ENCODE measurements around the gene FGF12. TPM values are rescaled to one million over a fixed set of nuclear protein-coding genes. Genes with fewer than 3 reads are reported as not detected.

FGF12 gene
- polyA plus RNA-seq, 3 donors: not detected

DNA sequence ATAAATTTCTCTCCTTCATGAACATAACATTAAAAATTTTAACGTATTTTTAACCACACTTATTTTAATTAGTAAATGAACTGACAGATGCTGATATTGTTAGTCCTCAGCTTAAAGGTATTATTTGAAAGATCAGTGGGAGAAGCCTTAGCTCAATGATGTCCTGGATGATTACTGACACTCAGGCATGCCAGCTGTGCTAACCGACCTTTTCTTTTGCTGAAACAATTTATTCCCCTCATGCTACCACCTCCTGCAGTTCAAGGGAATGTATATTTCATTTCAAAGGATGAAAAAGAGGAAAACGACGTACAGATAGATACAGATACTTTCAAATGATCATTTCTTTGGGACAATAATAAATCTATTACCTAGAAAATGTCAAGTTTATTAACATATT lies 620.8 kb downstream of the FGF12 start:
- WGBS (ENCODE audit: insufficient coverage): no CpG with 5 or more reads among the region's 4 CpGs

DNA sequence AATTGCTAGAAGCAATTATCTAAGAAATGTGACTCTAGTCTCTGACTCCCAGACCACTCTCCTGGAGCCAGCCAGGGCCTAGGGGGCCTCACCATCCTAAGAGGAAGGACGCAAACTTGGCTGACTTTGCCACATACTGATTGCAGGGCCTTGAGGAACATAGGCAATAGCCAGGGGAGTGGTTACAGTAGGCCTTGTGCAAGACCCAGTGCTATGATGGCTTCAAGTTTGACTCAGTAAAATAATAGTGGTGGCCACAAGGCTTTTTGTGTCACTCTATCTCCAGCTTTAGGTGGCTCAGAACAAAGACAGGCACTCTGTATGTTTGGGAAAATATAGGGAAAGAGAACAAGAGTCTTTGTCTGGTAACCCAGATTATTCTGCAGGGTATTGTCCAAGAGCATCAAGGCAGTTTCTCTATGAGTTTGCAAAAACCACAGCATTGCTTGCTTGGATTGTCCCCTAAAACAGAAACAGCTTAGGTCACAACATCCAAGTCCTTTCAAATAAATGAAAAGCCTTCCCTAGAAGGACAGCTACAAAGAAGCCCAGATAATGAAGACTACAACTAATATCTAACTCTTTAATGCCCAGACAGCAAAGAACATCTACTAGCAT lies 634.8 kb downstream of the FGF12 start:
- Histone ChIP-seq H4K20me1 (ENCODE audit: insufficient read depth, low read length) (no peaks in the 10 kb centered on the region), H3K36me3 (replicated peaks in 1 of 2; ENCODE audit: control insufficient read depth in 1 of 2, insufficient read depth in 2 of 2, low read length in 2 of 2) (no peaks in the 10 kb centered on the region), H3K4me1 (ENCODE audit: control insufficient read depth in 1 of 2, insufficient read depth in 2 of 2, low read length in 2 of 2) (no peaks in the 10 kb centered on the region), H3K27me3 (ENCODE audit: control insufficient read depth in 2 of 2, insufficient read depth in 2 of 2, low read length in 2 of 2) (no peaks in the 10 kb centered on the region), H3K4me2 (replicated peaks; ENCODE audit: extremely low read depth, low read length, poor library complexity, severe bottlenecking) (no peak overlapping the region), H3K9me3 (replicated peaks in 1 of 2; ENCODE audit: control insufficient read depth in 1 of 2, insufficient read depth in 1 of 2, low read length in 2 of 2) (peaks cover 0 to 4% of the 10 kb centered on the region in 2 donors), H2AFZ (ENCODE audit: insufficient read depth, low read depth, low read length, poor library complexity, severe bottlenecking) (no peak overlapping the region), H3K4me3 (replicated peaks in 1 of 3; ENCODE audit: low read depth in 2 of 3, low read length in 3 of 3) (no peak overlapping the region), H3K79me2 (ENCODE audit: insufficient read depth, low read length) (no peaks in the 10 kb centered on the region), H3K27ac (ENCODE audit: low read depth in 1 of 2, low read length in 2 of 2) (no peak overlapping the region), H3K9ac (ENCODE audit: insufficient read depth, low read length, poor library complexity, severe bottlenecking) (no peak overlapping the region)
- Mint-ChIP-seq H3K27me3 (ENCODE audit: low read depth in 3 of 3) (peaks cover 0 to 2% (median 0%) of the 10 kb centered on the region in 3 donors), H3K4me1 (no peaks in the 10 kb centered on the region), H3K9me3 (peaks cover 1 to 12% (median 3%) of the 10 kb centered on the region in 7 donors), H3K36me3 (no peaks in the 10 kb centered on the region), H3K27ac (no peak overlapping the region), H3K4me3 (no peak overlapping the region)
- WGBS (ENCODE audit: insufficient coverage): no CpG with 5 or more reads among the region's 1 CpG
- intact Hi-C loops (cut with micrococcal nuclease): no loop called here
- no peak for DNase-seq
- TF ChIP-seq, protein P1, sequence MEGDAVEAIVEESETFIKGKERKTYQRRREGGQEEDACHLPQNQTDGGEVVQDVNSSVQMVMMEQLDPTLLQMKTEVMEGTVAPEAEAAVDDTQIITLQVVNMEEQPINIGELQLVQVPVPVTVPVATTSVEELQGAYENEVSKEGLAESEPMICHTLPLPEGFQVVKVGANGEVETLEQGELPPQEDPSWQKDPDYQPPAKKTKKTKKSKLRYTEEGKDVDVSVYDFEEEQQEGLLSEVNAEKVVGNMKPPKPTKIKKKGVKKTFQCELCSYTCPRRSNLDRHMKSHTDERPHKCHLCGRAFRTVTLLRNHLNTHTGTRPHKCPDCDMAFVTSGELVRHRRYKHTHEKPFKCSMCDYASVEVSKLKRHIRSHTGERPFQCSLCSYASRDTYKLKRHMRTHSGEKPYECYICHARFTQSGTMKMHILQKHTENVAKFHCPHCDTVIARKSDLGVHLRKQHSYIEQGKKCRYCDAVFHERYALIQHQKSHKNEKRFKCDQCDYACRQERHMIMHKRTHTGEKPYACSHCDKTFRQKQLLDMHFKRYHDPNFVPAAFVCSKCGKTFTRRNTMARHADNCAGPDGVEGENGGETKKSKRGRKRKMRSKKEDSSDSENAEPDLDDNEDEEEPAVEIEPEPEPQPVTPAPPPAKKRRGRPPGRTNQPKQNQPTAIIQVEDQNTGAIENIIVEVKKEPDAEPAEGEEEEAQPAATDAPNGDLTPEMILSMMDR (IDR thresholded peaks at IDR 0.05): no peak

More for the DNA sequence above, 620.8 kb downstream of the FGF12 start:
- H3K27ac Mint-ChIP-seq: no peak overlapping the region
- no peaks in the 10 kb centered on the region for H3K79me2 ChIP-seq (ENCODE audit: insufficient read depth, low read length)
- no peak overlapping the region for H3K27ac ChIP-seq (ENCODE audit: low read depth in 1 of 2, low read length in 2 of 2)
- H4K20me1 ChIP-seq (ENCODE audit: insufficient read depth, low read length): no peaks in the 10 kb centered on the region
- DNase-seq: no peak
- TF ChIP-seq, protein P1 (IDR thresholded peaks at IDR 0.05): no peak
- H3K36me3 Mint-ChIP-seq: no peaks in the 10 kb centered on the region
- no peaks in the 10 kb centered on the region for H3K9me3 ChIP-seq (replicated peaks in 1 of 2; ENCODE audit: control insufficient read depth in 1 of 2, insufficient read depth in 1 of 2, low read length in 2 of 2)
- H3K36me3 ChIP-seq (replicated peaks in 1 of 2; ENCODE audit: control insufficient read depth in 1 of 2, insufficient read depth in 2 of 2, low read length in 2 of 2): no peaks in the 10 kb centered on the region
- H3K4me2 ChIP-seq (replicated peaks; ENCODE audit: extremely low read depth, low read length, poor library complexity, severe bottlenecking): no peak overlapping the region
- no peak overlapping the region for H3K9ac ChIP-seq (ENCODE audit: insufficient read depth, low read length, poor library complexity, severe bottlenecking)
- H3K4me1 Mint-ChIP-seq: no peaks in the 10 kb centered on the region
- no peak overlapping the region for H3K4me3 Mint-ChIP-seq
- intact Hi-C loops (cut with micrococcal nuclease): no loop called here
- H3K4me1 ChIP-seq (ENCODE audit: control insufficient read depth in 1 of 2, insufficient read depth in 2 of 2, low read length in 2 of 2): no peaks in the 10 kb centered on the region
- H3K27me3 ChIP-seq (ENCODE audit: control insufficient read depth in 2 of 2, insufficient read depth in 2 of 2, low read length in 2 of 2): no peaks in the 10 kb centered on the region
- no peak overlapping the region for H3K4me3 ChIP-seq (replicated peaks in 1 of 3; ENCODE audit: low read depth in 2 of 3, low read length in 3 of 3)
- H2AFZ ChIP-seq (ENCODE audit: insufficient read depth, low read depth, low read length, poor library complexity, severe bottlenecking): no peak overlapping the region
- H3K27me3 Mint-ChIP-seq (ENCODE audit: low read depth in 3 of 3): no peaks in the 10 kb centered on the region
- H3K9me3 Mint-ChIP-seq: peaks cover 0 to 2% (median 0%) of the 10 kb centered on the region in 7 donors

All from CD14-positive monocyte (primary cell).